ENCODE results near the gene ATOH7. TPM values are rescaled to one million over a fixed set of nuclear protein-coding genes. Genes with fewer than 3 reads are reported as not detected.

ATOH7 gene
- total RNA-seq, 1 donor from 2014 or later, result 0.38 TPM

GRCh38 chr10:68239596-68240150 is 7.8 kb upstream of the ATOH7 start:
- Mint-ChIP-seq H3K27ac (no peak overlapping the region), H3K4me3 (no peak overlapping the region), H3K4me1 (no peaks in the 10 kb centered on the region), H3K36me3 (no peaks in the 10 kb centered on the region), H3K27me3 (ENCODE audit: low read depth) (peaks cover 10% of the 10 kb centered on the region), H3K9me3 (no peaks in the 10 kb centered on the region)
- no peak for DNase-seq (ENCODE audit: low spot score in 2 of 2, unreplicated experiment in 2 of 2)
- no peak for TF ChIP-seq CTCF (IDR thresholded peaks at IDR 0.05; ENCODE audit: unreplicated experiment)

- Mint-ChIP-seq H3K36me3 (no peaks in the 10 kb centered on the region), H3K27me3 (ENCODE audit: low read depth) (peaks cover 12% of the 10 kb centered on the region), H3K4me1 (no peaks in the 10 kb centered on the region), H3K4me3 (no peak overlapping the region), H3K9me3 (no peaks in the 10 kb centered on the region), H3K27ac (no peak overlapping the region)
- no peak for TF ChIP-seq CTCF (IDR thresholded peaks at IDR 0.05; ENCODE audit: unreplicated experiment)
- no peak for DNase-seq (ENCODE audit: low spot score in 2 of 2, unreplicated experiment in 2 of 2)
Observed at GRCh38 chr10:68239069-68239468, 7.2 kb upstream of the ATOH7 start.

DNA sequence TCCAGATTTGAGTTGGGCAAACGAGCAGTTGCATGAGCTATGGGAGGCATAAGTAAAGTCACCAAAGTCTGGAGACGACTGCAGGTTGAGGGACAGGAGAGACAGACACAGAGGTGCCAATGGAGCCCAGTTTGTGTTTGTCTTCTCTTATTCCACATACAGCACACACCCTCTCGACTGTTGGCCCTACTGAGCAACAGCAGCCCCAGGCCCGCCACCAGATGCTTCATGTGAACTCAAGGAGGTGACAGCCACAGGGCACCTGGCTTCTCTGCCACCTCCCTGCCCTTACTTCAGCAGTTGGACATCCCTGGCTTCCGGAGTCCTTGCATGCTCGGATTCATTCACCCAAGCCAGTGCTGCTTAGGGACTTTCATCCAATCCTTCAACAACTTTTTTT is 6.5 kb upstream of the ATOH7 start:
- peaks cover 15% of the 10 kb centered on the region for H3K27me3 Mint-ChIP-seq (ENCODE audit: low read depth)
- no peak overlapping the region for H3K27ac Mint-ChIP-seq
- H3K36me3 Mint-ChIP-seq, result no peaks in the 10 kb centered on the region
- TF ChIP-seq CTCF (IDR thresholded peaks at IDR 0.05; ENCODE audit: unreplicated experiment), result no peak
- H3K9me3 Mint-ChIP-seq, result no peaks in the 10 kb centered on the region
- no peak for DNase-seq (ENCODE audit: low spot score in 2 of 2, unreplicated experiment in 2 of 2)
- H3K4me1 Mint-ChIP-seq, result no peaks in the 10 kb centered on the region
- H3K4me3 Mint-ChIP-seq, result no peak overlapping the region

- H3K27ac Mint-ChIP-seq, result no peak overlapping the region
- DNase-seq (ENCODE audit: low spot score in 2 of 2, unreplicated experiment in 2 of 2), result no peak
- peaks cover 24% of the 10 kb centered on the region for H3K27me3 Mint-ChIP-seq (ENCODE audit: low read depth)
- H3K36me3 Mint-ChIP-seq, result no peaks in the 10 kb centered on the region
- H3K9me3 Mint-ChIP-seq, result no peaks in the 10 kb centered on the region
- TF ChIP-seq CTCF (IDR thresholded peaks at IDR 0.05; ENCODE audit: unreplicated experiment), result no peak
- no peak overlapping the region for H3K4me3 Mint-ChIP-seq
- H3K4me1 Mint-ChIP-seq, result peaks cover under 1% of the 10 kb centered on the region
Observed at GRCh38 chr10:68237173-68237572, 5.3 kb upstream of the ATOH7 start.

DNA sequence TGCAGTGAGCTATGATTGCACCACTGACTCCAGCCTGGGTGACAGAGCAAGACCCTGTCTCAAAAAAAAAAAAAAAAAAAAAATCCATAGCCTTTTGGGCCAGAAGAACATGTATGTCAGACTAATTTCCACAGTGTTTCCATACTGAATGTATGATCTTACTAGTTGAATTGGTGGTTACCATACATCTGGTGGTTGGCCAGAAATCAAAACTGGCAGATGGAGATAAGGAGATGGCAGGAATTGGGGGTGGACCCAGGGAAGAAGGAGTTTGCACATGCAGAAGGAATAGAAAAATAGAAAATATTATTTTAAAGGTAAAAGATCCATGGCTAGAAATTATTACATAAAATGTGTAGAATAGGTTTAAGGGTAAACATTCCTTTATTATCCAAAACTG is 3.7 kb upstream of the ATOH7 start:
- H3K9me3 Mint-ChIP-seq, result no peaks in the 10 kb centered on the region

More for the DNA sequence above, 3.7 kb upstream of the ATOH7 start:
- no peak for TF ChIP-seq CTCF (IDR thresholded peaks at IDR 0.05; ENCODE audit: unreplicated experiment)
- Mint-ChIP-seq H3K4me1 (peaks cover 9% of the 10 kb centered on the region), H3K36me3 (no peaks in the 10 kb centered on the region), H3K4me3 (no peak overlapping the region), H3K27me3 (ENCODE audit: low read depth) (peaks cover 33% of the 10 kb centered on the region), H3K27ac (no peak overlapping the region)
- DNase-seq (ENCODE audit: low spot score in 2 of 2, unreplicated experiment in 2 of 2), result no peak
